Measurements from ENCODE around the gene SND1.
A peak's percentile ranks its signal among the peaks of the same experiment; 100 is the strongest.

Gene SND1

DNA sequence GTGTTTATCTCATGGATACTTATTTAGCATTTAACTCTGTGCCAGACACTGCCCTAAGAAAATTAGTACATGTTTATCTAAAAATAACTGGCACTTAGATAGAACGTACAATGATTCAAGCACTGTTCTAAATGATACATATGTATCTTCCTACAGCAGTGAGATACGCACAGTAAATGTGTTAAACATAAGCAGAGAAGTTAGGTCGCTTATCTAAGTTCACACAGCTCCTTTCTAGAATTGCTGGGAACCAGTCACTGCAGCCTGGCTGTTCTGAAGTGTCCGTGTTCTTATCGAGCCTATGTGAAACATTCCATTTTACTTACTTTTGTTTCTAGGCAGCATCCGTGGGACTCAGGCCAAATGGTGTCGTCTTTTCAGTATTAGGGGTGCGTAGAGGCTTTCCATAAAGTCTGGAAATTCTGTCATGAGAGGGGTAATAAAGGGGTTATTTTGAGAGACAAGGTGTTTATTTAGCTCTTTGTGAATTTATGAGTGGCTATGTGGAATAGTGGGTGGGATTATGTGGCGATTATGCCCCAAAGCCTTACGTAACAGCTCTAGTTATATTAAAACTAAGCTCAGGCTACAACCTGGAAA is 186.9 kb downstream of the SND1 start:
- DNase-seq: no peak

DNA sequence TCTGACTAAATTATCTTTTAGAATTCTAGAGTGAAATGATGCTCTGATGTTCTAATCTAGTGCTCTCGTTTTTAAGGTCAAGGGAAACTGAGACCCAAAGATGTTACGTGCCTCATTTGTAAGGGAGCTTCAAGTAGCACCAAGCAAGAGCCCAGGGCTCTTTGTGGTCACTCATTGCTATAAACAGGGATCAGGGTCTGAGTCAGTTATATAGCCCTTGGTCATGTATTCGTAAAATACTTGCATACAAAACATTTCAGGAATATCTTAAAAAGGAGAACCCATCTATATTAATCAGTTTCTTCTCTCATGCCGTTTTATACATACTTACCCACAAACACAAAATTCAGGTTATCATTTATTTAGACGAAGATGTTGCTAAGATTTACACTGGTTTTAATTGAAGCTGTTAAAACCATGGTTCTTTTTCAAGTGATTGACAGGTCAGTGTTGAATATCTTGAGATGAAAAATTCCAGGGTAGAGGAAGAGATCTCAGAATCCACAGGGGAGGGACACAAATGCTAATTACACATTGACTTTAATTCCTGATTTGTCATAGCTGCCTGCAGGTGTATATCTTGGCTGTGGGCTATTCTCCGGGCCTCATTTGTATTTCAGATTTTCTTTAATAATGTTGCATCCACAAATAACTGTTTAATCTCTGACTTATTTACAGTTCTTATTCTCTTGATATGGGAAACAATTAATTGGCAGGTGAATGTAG is 188.4 kb downstream of the SND1 start:
- DNase-seq: no peak

- no peak for DNase-seq
These were observed 192.2 kb downstream of the SND1 start for GRCh38 chr7:127844165-127844564.

- no peak for DNase-seq
These were observed 192.8 kb downstream of the SND1 start for GRCh38 chr7:127844707-127845331.

DNA sequence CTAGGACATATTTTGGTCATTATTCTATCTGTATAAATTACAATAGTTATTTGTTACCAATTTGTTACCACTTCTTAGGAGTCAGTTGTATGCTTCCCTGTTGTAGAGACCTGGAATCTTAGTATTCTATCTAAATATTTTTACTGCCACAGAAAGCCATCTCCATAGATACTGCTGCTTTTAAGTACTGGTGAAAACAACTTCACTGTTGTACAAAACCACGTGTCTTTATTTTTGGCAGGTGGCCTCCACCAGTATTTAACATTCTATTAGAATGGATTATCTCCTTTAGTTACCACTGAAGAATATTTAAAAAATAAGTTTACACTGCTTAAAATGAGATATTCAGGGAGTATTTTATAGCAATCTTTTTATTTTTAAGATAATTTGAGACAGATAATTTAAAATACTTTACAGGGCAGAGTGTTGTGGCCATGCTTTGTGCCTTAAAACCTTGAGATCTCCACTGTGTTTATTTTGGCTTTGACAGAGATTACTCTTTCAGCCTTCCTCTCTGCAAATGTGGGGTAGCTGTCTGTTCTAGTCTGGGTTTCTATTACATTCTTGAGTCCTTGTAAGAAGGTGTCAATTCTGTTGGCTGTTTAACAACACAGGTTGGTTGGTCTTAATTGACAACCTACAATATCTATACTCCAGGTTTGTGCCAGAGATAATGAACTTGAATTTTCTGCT is 193.7 kb downstream of the SND1 start:
- DNase-seq: no peak

DNA sequence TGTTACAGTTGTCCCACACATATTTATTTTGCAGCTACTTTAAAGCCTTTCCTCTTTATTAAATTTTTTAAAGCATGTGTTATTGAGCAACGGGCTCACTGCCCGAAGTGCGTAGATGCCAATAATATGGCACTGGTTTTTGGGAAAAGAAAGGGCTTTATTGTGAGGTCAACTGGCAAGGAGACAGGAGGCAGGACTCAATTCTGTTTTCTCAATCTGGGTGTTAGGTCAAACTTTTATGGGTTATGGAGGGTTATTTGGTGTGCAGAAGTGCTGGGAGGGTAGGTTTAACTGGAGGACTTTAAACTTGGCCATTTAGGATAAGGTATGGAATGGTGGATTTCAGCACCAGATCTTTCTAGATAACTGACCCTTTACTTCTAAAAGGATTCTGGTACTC is 195.6 kb downstream of the SND1 start:
- DNase-seq: no peak

- no peak for DNase-seq
These were observed 196.2 kb downstream of the SND1 start for GRCh38 chr7:127848241-127848640.

DNA sequence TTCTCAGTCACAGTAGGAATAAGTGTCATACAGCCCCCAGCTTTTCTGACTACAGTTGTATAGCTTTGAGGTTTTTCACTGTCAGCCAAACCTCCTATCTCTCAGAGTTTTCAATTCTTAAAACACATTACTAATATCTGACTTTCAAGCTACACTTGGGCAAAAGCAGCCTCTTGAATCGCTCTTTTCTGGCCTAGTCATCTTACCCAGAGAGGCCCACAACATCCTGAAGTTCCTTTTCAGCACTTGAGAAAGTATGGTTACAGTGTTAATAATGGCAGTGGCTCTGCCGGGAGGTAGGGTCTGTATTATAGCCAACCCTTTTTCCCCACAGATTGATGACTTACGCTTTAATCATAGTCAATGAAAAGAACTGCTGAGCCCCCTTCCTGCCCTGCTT is 198.2 kb downstream of the SND1 start:
- peak; percentile 82 for DNase-seq

DNA sequence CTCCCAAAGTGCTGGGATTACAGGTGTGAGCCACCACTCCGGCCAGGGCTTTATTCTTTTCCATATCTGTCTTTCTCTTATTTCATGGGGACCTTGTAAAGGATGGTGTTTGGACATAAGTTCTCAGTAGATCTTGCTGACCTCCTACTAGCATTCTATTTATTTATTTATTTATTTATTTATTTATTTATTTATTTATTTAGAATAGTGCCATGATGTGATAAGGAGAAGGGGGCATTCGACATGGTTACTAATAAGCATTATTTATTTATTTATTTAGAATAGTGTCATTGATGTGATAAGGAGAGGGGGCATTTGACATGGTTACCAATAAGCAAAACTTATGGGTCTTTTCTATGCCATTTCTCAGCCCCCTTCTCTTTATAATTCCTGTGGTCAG is 202.4 kb downstream of the SND1 start:
- DNase-seq: no peak

- no peak for DNase-seq
These were observed 205.5 kb downstream of the SND1 start for GRCh38 chr7:127857464-127857841.

GRCh38 chr7:127858091-127858914 is 206.3 kb downstream of the SND1 start:
- DNase-seq: no peak

- DNase-seq: no peak
These were observed 206.9 kb downstream of the SND1 start for GRCh38 chr7:127858915-127859189.

GRCh38 chr7:127859330-127859729 is 207.3 kb downstream of the SND1 start:
- no peak for DNase-seq

GRCh38 chr7:127862525-127862924 is 210.5 kb downstream of the SND1 start:
- no peak for DNase-seq

DNA sequence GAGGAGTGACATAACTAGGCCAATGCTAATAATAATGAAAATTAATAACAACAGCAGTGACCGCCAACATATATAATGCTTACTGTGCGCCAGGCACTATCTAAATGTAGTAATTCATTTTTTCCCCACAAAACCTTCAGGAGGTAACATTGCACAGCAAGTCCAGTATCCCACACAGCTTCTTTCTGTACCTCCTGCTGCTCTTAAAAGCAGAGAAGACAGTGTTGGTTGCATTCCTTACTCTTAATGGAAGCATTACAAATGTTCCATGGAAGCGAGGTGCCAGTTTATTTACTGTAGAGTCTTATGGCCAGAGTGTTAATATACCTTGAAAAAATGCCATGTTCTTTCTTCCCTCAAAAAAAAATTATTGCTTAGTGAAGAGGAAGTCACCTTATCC is 211.1 kb downstream of the SND1 start:
- no peak for DNase-seq

DNA sequence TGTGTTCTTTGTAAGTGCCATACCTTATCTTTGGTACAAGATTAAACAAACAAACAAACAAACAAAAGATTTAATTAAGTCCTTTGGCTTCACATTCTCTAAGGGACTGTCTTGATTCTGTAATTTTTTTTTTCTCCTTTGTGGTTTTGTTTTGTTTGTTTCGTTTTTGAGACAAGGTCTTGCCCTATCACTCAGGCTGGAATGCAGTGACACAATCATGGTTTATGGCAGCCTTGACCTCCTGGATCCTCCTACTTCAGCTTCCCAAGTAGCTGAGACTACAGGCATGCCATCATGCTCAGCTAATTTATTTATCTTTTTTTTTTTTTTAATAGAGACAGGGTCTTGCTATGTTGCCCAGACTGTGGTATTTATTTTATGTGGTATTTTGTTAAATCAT is 213.5 kb downstream of the SND1 start:
- DNase-seq: no peak

- no peak for DNase-seq
These were observed 218.4 kb downstream of the SND1 start for GRCh38 chr7:127870231-127870907.

DNA sequence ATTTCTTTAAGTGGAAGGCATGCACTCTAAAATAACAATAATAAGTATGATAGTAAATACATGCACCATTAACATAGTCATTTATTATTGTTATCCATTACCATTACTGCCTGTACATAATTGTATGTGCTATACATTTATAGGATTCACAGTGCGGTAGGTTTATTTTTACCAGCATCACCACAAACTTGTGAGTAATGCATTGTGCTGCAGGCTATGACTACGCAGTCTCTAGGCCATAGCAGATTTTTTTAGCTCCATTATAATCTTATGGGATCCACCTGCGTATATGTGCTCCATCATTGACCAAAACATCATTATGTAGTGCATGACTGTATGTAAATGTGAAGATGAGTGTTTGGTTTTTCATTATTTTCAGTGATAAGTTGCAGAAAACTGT is 219.2 kb downstream of the SND1 start:
- DNase-seq: no peak

- no peak for DNase-seq
These were observed 220.1 kb downstream of the SND1 start for GRCh38 chr7:127872122-127872521.

DNA sequence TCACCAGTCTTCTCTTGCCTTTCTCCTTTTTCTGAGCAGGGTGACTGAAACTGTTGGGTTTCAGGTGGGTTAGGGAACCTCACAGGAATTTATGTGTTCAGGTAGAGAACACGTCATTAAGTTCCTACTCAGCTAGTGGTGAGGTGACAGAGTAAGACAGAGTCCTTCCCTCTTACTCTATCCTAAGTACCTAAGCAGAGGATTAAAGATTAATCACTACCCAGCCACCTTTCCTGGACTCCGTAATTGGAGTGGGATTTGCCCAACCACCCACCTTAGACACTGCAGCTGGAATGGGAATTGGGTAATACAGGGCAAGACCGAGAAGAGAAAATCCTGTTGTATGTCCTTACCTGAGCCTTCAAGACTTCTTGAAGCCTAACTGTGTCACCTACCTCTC is 221.2 kb downstream of the SND1 start:
- no peak for DNase-seq

DNA sequence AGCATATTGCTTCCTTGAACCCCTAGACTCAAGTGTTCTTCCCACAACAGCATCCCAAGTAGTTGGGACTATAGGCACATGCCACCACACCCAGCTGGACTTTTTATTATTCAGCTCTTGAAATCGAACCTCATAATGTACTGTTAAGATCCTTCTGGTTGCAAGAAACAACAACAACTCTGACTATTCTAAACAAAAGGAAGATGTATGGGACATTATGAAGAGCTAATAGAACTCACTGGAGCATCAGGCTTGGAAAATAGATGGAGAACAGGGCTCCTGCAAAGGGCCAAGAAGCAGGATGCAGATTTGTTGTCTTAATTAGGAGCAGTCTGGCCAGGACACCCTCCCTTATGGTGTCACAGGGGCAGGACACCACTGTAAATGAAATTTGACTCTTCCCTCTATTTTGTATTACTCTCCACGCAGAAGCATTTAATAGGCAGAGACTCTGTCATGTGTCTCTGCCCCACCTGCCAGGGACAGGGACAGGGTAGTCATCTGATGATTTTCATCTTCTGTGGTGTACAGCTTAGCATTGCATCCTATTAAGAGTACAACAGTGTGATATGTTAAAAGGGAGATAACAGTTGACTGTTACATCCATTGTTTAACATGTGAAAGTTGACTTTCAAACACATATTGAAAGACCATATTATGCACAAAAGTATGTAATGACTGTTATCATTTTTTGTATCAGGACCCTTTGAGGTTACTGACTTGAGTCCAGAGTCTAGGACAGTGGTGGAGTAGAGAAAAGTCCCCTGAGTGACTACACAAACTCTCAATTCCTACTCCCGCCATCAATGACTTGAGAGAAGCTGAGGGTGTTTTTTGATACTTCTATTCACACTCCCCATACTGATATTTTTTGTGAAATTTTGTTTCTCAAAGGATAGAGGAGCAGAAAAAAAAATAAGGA is 222.0 kb downstream of the SND1 start:
- DNase-seq: peak; percentile 32
